K562 (cell line): ENCODE results near the gene APBA2. TPM values are rescaled to one million over a fixed set of nuclear protein-coding genes. Genes with fewer than 3 reads are reported as not detected.

ENCODE experiments used
- CBX1 ChIP-seq: sonication (generic); IDR thresholded peaks from 2 replicates; pipeline ENCODE4 v1.6.1; 2016; ENCODE audit warnings: antibody characterized with exemption, low read depth, mild to moderate bottlenecking
- CHD4 ChIP-seq: fragments of 200-600 bp; sonication (generic); IDR thresholded peaks from 3 replicates; pipeline ENCODE4 v1.6.1; 2012; ENCODE audit warnings: low read depth, mild to moderate bottlenecking, mixed read lengths, low read length, inconsistent platforms; ENCODE audit not compliant: insufficient read depth, insufficient replicate concordance, poor library complexity, severe bottlenecking
- GABPA ChIP-seq: fragments of 200-800 bp; sonication (Bioruptor generic); conservative IDR thresholded peaks from 2 replicates; pipeline ENCODE4 v1.6.1; 2016; ENCODE audit warnings: low read depth, missing genetic modification characterization, missing compliant biosample characterization
- GTF3C2 ChIP-seq: IDR thresholded peaks from 3 replicates; pipeline ENCODE4 v1.6.1; 2011; ENCODE audit warnings: borderline replicate concordance, mild to moderate bottlenecking, moderate library complexity; ENCODE audit not compliant: insufficient read length; ENCODE audit errors: extremely low read depth
- KLF1 ChIP-seq: fragments of 450-650 bp; IDR thresholded peaks from 2 replicates; pipeline ENCODE4 v1.6.1; 2016; ENCODE audit warnings: missing genetic modification characterization, missing compliant biosample characterization
- MNT ChIP-seq, 2 experiments: fragments of 450-650 bp; conservative IDR thresholded peaks; 2 replicates each; pipeline ENCODE4 v1.6.1; 2017; ENCODE audit warnings: mild to moderate bottlenecking in 2 of 2, moderate library complexity in 2 of 2
- PBX2 ChIP-seq, 2 experiments: IDR thresholded peaks in 1 of 2; conservative IDR thresholded peaks in 1 of 2; 2 replicates each; pipeline ENCODE4 v1.6.1; 2016; ENCODE audit warnings: low read depth in 2 of 2, mild to moderate bottlenecking in 1 of 2, missing compliant biosample characterization in 1 of 2, missing genetic modification characterization in 1 of 2, moderate library complexity in 1 of 2
- POLR3G ChIP-seq: IDR thresholded peaks from 2 replicates; pipeline ENCODE4 v1.6.1; 2011; ENCODE audit not compliant: insufficient read length, insufficient replicate concordance; ENCODE audit errors: extremely low read depth
- RBFOX2 ChIP-seq: fragments of 200-400 bp; formaldehyde crosslinking; IDR thresholded peaks from 2 replicates; pipeline ENCODE4 v1.6.1; 2017; ENCODE audit warnings: low read depth, mild to moderate bottlenecking, low read length, moderate library complexity
- RFX1 ChIP-seq: fragments of 450-650 bp; IDR thresholded peaks from 2 replicates; pipeline ENCODE4 v1.6.1; 2016; ENCODE audit warnings: mild to moderate bottlenecking, moderate library complexity
- RUNX1 ChIP-seq: sonication (generic); IDR thresholded peaks from 2 replicates; pipeline ENCODE4 v1.6.1; 2016; ENCODE audit warnings: antibody characterized with exemption, low read depth
- TBL1XR1 ChIP-seq, 2 experiments: IDR thresholded peaks; 2 replicates each; pipeline ENCODE4 v1.6.1; 2012; ENCODE audit warnings: improper control_type of control experiment in 2 of 2, low read length in 2 of 2, mild to moderate bottlenecking in 1 of 2
- TOE1 ChIP-seq, 2 experiments: fragments of 450-650 bp in 1 of 2; sonication (generic) in 1 of 2; formaldehyde crosslinking in 1 of 2; IDR thresholded peaks; 2 replicates each; pipeline versions ENCODE4 v1.7.1 to v1.8.0; 2016 to 2022; ENCODE audit warnings: borderline replicate concordance in 2 of 2, mild to moderate bottlenecking in 2 of 2, antibody characterized with exemption in 1 of 2, inconsistent platforms in 1 of 2, low read depth in 1 of 2, missing genetic modification reagents in 1 of 2, moderate library complexity in 1 of 2
- ZNF436 ChIP-seq: fragments of 250-450, 450-650 bp; sonication (Bioruptor Pico); formaldehyde crosslinking; IDR thresholded peaks from 2 replicates; pipeline ENCODE4 v1.7.0; 2020; ENCODE audit warnings: mild to moderate bottlenecking
- ZNF444 ChIP-seq: fragments of 250-450 bp; sonication (Bioruptor Pico); IDR thresholded peaks from 2 replicates; pipeline ENCODE4 v1.4.0; 2020; ENCODE audit warnings: mild to moderate bottlenecking, moderate library complexity
- ZNF449 ChIP-seq: fragments of 250-450 bp; sonication (Bioruptor Pico); IDR thresholded peaks from 2 replicates; pipeline ENCODE4 v1.8.0; 2022; ENCODE audit warnings: moderate library complexity, mild to moderate bottlenecking, inconsistent platforms
- polyA plus RNA-seq, 8 experiments: library from polyadenylated mRNA; depleted of rRNA in 4 of 8; stranded (reverse) in 5 of 8; unstranded in 3 of 8; fragments of >200 nt; fragmentation: Nextera tagmentation in 2 of 8; fragmentation: Illumina TruSeq in 1 of 8; extraction: Ambion mirVana in 2 of 8; extraction: Trizol in 1 of 8; gene quantifications; 2 replicates each; pipeline versions ENCODE4 v1.2.1 to v1.2.3, GENCODE V29; 2011 to 2014; ENCODE audit warnings: inconsistent platforms in 1 of 8, missing spikeins in 1 of 8
- total RNA-seq, 7 experiments: library from RNA; depleted of rRNA in 6 of 7; stranded (reverse); fragments of >200 nt in 6 of 7; fragmentation: Illumina TruSeq in 2 of 7; extraction: Trizol in 2 of 7; gene quantifications; 2 replicates each; pipeline versions ENCODE4 v1.2.1 to v1.2.3, GENCODE V29; 2011 to 2021; ENCODE audit warnings: low replicate concordance in 1 of 7

Gene APBA2
- total and polyA plus RNA-seq, 9 of the 15 experiments (the other 6 are each of a cell fraction or from before 2014, with no cell fraction given) = 0.24 to 40.9 (median 25.2) TPM

GRCh38 chr15:28904541-28905315 is 19.0 kb downstream of the APBA2 start (continued):
- no peak for TF ChIP-seq PBX2 (CRISPR knock-in tag; IDR thresholded peaks at IDR 0.05; ENCODE audit: low read depth)
- 0 out of 2 replicates have a peak, but pooled peaks have one; percentile 34 for TF ChIP-seq PBX2 (tag; conservative IDR thresholded peaks at IDR 0.05; ENCODE audit: low read depth)
- no peak for TF ChIP-seq ZNF444 (CRISPR knock-in tag)
- no peak for TF ChIP-seq ZNF436 (CRISPR knock-in tag)
- peak; percentile 49; the same call in 1 of the 2 replicates for TF ChIP-seq RBFOX2
- no peak for TF ChIP-seq GABPA (tag)
- TF ChIP-seq TOE1 (IDR thresholded peaks at IDR 0.05; ENCODE audit: borderline replicate concordance) = no peak
- TF ChIP-seq TOE1 (CRISPR knock-in tag; IDR thresholded peaks at IDR 0.05; ENCODE audit: borderline replicate concordance, low read depth) = no peak
- TF ChIP-seq ZNF449 (CRISPR knock-in tag) = no peak
- no peak for TF ChIP-seq RFX1
- TF ChIP-seq TBL1XR1 (IDR thresholded peaks at IDR 0.05; ENCODE audit: low read length in 2 of 2) = peak; percentile 18 to 31; a peak in 1 of 4 replicates
- no peak for TF ChIP-seq POLR3G
- TF ChIP-seq CHD4 = no peak
- no peak for TF ChIP-seq CBX1
- no peak for TF ChIP-seq KLF1 (tag)
- TF ChIP-seq MNT (conservative IDR thresholded peaks at IDR 0.05) = peak in 1 of 2 experiments; percentile 40; a peak in 2 of 4 replicates
- TF ChIP-seq RUNX1 = no peak
- TF ChIP-seq GTF3C2 = no peak
